SKM-1 (cell line): ENCODE measurements around the gene TFE3.
A peak's percentile ranks its signal among the peaks of the same experiment; 100 is the strongest.

Experiments
- DNase-seq: peaks from one replicate; lab custom pipeline; 2025; ENCODE audit not compliant: unreplicated experiment; lab: John Stamatoyannopoulos, UW

The TFE3 gene

GRCh38 chrX:49061490-49061889, 18.3 kb upstream of the TFE3 start:
- no peak for DNase-seq

GRCh38 chrX:49060914-49061313, 17.8 kb upstream of the TFE3 start:
- DNase-seq = no peak

- DNase-seq = no peak
Measured at GRCh38 chrX:49059681-49060085, 16.5 kb upstream of the TFE3 start.

DNA sequence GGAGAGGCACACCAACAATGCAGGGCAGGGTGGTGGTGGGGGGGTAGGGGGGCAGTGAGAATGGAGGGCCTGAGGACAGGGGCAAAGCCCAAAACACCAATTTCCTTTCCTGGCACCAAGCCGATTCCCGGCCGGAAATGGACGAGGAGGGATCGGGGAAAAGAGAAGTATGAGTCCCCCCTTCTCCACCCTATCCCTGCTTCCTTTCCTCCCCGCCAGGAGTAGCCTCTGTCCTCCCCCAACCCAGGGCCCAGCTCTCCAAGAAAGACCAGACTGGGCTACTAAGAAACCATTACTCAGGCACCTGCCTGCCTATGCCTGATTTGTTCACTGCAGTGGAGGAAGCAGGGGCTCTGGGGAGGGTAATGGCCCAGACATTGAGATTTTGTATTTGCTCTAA, 16.0 kb upstream of the TFE3 start:
- DNase-seq = no peak

DNA sequence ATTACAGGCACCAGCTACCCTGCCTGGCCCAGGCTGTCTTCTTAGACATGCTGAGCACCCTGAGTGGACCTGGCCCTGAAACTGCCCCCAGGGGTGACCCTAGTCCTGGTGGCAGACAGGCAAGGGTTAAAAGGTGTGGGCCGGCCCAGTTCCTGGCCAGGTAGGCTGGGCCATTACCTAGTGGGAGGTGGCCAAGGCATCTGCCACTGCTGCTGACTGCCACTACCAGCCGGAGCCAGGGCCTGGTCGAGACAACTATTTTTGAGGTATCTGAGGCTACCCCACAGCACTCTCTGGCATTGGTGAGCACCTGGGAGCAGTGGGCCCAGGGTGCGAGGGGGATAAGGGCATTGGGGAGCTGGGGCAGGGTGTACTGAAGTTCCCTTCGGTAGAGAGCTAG, 15.6 kb upstream of the TFE3 start, which contains the start of gene CCDC120:
Gene CCDC120, plus strand, starts transcription at position 206 of the 400 bp plus-strand sequence. CDS start 3,043 bp downstream, outside the sequence.
- DNase-seq = no peak

DNA sequence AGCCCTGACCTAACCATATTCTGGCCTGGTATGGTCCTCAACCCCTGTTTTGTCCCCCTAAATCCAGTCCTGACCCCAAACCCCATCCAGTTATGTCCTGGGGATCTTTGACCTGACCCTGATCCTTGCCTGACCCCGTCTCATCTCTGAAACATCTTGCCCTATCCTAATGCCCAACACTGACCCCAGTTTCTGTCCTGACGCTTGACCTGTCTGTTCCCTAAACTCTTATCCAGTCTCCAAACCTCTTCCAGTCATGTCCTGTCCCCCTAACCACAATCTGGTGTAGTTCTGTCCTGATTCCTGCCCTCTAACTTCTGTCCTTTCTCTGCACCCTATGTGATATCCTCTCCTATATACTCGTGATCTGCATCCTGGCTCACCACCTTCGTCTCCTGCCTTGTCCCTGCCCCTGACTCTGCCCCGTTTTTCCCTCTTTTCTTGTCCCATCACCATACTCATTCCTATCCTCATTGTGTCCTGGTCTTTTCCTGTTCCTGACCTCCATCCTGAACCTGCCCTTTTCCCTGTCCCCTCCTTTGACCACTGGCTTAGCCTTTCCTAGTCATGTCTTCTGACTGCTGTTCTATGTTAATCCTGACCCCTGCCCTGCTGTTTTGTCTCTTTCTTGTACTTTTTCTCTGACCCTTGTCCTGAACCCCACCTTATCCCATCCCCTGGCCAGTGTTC, 11.1 kb upstream of the TFE3 start:
- no peak for DNase-seq

- peak; percentile 11 for DNase-seq
Measured at GRCh38 chrX:49053223-49054072, 10.3 kb upstream of the TFE3 start.

- DNase-seq = no peak
Measured at GRCh38 chrX:49043987-49044281, 777 bp upstream of the TFE3 start.

DNA sequence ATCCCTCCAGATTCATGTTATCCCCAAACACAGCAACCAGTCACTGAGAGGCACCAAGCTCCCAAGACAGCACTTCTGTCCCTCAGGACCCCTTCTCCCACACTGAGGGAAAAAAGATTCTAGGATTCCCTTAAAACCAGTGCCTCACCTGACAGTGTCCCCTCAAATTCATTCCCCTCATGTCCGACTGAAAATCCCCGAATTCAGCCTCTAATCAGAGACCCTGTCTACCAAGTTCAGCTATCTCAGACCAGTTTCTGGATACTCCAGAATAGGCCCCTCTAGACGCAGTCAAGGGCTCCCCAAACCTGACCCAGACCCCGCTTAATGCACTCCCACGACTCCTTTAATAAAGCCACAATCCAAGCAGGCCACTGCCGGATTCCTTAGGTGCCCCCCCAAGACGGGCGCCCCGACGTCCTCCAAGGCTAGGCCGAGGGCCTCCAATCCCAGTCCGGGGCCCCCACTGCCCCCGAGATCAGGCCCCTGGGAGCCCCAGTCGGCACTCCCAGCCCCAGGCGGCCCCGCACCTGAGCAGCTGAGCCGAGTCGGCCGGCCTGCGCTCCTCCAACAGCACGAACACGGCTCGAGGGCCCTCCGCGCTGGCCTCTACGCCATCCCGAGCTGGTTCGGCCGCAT, 457 bp downstream of the TFE3 start:
- DNase-seq = no peak

DNA sequence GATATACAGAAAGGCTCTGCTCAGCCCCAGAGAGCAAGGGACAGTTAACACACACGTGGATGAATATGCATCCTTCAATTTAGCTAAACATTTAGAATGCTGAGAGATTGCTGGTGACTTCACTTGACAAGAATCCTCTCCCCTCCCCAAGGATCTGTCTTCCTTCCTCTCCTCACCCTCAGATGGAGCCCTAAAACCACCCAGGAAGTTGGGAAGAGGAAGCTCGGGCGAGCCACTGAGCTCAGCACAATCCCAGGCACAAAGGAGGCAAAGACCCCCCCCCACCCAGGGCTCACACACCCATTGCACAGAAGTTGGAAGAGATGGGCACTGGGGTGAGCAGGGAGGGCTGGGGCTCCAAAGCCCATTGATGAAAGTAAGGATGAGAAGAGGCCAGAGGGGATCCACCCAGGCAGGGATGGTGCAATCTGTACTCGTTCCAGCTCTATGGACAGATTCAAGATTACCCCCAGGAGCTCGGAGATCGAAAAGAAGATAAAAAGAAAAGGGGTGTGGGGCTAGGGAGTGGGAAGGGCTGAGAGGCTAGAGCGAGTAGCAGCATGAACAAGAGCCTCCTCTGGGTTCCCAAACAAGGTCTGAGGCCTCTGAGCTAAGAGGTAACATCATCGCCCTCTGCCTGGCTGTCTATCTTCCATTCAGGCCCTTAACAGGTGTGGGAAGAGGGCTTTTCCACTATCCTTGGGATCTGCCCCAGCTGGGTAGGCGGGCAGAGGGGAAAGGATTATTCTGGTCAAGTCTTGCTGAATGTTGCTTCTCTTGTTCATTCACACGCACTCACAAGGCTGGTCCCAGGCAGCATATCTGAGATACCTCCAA, 1.2 kb downstream of the TFE3 start:
- no peak for DNase-seq

DNA sequence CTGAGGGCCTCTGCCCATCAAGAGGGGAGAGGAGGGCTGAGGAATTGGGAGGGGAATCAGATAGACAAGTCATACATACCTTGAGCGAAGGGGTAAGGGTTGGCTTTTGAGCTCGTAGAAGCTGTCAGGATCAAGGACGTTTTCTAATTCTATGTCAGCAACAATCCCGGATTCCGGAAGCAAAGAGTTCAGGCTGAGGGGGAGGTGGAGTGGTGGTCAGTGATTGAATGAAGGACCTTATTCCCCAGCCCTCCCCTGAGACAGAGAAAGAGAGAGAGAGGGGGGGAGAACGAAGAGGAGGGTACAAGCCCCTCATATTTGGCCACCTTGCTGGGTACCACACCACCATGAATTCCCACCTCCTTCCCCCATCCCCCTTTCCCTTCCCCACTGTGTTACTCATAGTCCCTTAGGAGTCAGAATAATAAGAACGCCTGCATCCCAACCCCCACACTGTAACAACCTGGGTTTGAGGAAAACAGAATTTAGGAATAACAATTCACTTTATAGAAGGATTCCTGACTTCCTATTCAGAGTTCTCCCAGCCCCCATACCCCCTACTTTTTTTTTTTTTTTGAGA, 2.7 kb downstream of the TFE3 start:
- DNase-seq = no peak

GRCh38 chrX:49039598-49040375, 3.4 kb downstream of the TFE3 start:
- peak; percentile 70 for DNase-seq

DNA sequence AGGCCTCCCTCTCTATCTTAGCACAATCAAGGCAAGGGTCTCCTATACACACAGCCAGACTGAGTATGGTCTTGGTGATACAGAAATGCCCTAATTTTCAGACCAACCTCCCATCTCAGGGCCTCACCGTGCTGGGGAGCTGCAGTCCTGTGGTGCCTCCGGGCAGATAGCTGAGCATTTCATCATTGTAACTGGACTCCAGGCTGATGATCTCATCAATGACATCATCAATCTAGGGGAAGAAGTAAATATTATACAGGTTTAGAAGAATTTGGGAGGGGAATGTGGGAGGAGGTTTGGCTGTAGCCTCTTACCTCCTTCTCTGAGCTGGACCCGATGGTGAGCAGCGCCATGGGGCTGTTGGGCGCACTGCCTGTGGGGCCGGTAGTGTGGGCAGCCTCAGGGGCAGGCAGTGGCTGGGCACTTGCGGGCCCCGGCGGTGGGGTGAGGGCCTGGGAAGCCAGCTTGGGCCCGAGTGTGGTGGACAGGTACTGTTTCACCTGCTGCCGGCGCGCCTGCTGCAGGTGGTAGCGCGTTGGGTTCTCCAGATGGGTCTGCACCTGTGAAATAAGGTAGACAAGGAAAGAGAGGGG, 5.2 kb downstream of the TFE3 start:
- DNase-seq = no peak

- no peak for DNase-seq
Measured at GRCh38 chrX:49030283-49030682, 12.9 kb downstream of the TFE3 start.

GRCh38 chrX:49029876-49030275, 13.3 kb downstream of the TFE3 start:
- no peak for DNase-seq

GRCh38 chrX:49019599-49020249, 23.4 kb downstream of the TFE3 start:
- no peak for DNase-seq

- no peak for DNase-seq
Measured at GRCh38 chrX:49019050-49019449, 24.1 kb downstream of the TFE3 start.

DNA sequence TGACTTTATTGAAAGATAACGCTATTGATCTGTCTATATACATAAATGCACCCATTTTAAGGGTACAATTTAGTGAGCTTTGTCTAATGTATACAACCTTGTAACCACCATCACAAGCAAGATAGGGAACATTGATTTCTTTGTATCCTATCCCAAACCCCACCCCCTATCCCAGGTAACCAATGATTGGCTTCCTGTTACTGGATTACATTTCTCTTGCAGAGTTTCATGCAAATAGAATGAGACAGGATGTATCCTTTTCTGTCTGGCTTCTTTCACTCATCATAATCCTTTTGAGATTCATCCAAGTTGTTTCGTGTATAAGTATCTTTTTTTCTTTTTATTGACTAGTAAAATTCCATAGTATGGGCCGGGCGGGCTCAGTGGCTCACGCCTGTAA, 39.5 kb downstream of the TFE3 start:
- no peak for DNase-seq
